NT2/D1 (cell line): ENCODE measurements around the gene KIF22.
"Not testable (repeated sequence)": the region's sequence is repeated elsewhere in the genome, so short reads cannot be mapped to it uniquely, and the experiment has no call there.

Experiments
- DNase-seq: peaks from one replicate; pipeline ENCODE4 v3.0.0-alpha.2; 2011; ENCODE audit warnings: low read depth, low spot score
- H3K27me3 ChIP-seq: 2 replicates; pipeline ENCODE4 v1.6.0; 2011; ENCODE audit warnings: mild to moderate bottlenecking; ENCODE audit not compliant: insufficient read length, insufficient read depth
- H3K36me3 ChIP-seq: 2 replicates; pipeline ENCODE4 v1.6.1; 2011; ENCODE audit warnings: mild to moderate bottlenecking, low read length, mixed read lengths; ENCODE audit not compliant: insufficient read depth, insufficient read length
- H3K4me1 ChIP-seq: 2 replicates; pipeline ENCODE4 v1.5.1; 2011; ENCODE audit not compliant: insufficient read depth, insufficient read length
- H3K4me3 ChIP-seq: 2 replicates; pipeline ENCODE4 v1.5.1; 2011; ENCODE audit warnings: low read depth; ENCODE audit not compliant: insufficient read length
- H3K9ac ChIP-seq: 2 replicates; pipeline ENCODE4 v1.6.0; 2011; ENCODE audit warnings: low read depth; ENCODE audit not compliant: insufficient read length
- H3K9me3 ChIP-seq: 2 replicates; pipeline ENCODE4 v1.5.1; 2011; ENCODE audit warnings: mild to moderate bottlenecking, low read length; ENCODE audit not compliant: insufficient read depth
- SUZ12 ChIP-seq: IDR thresholded peaks from 2 replicates; pipeline ENCODE4 v1.6.1; 2011; ENCODE audit not compliant: insufficient read length, insufficient read depth; ENCODE audit errors: extremely low read depth
- YY1 ChIP-seq: IDR thresholded peaks from 2 replicates; pipeline ENCODE4 v1.6.1; 2011; ENCODE audit not compliant: insufficient read length, insufficient read depth
- ZNF274 ChIP-seq: IDR thresholded peaks from 2 replicates; pipeline ENCODE4 v1.6.1; 2011; ENCODE audit warnings: mild to moderate bottlenecking, low read depth, low read length

Gene KIF22

GRCh38 chr16:29774730-29775129, 15.8 kb upstream of the KIF22 start:
- no peak overlapping the region for H3K4me3 ChIP-seq
- H3K4me1 ChIP-seq, result peaks cover 3% of the 10 kb centered on the region
- no peaks in the 10 kb centered on the region for H3K36me3 ChIP-seq
- peaks cover 3% of the 10 kb centered on the region for H3K27me3 ChIP-seq
- no peak for DNase-seq
- H3K9ac ChIP-seq, result no peak overlapping the region
- TF ChIP-seq YY1, result no peak
- TF ChIP-seq SUZ12, result no peak
- no peak for TF ChIP-seq ZNF274
- no peaks in the 10 kb centered on the region for H3K9me3 ChIP-seq

GRCh38 chr16:29775742-29776408, 14.7 kb upstream of the KIF22 start:
- Histone ChIP-seq H3K9ac (no peak overlapping the region), H3K4me1 (peaks cover 3% of the 10 kb centered on the region), H3K36me3 (no peaks in the 10 kb centered on the region), H3K4me3 (no peak overlapping the region), H3K27me3 (peaks cover 5% of the 10 kb centered on the region), H3K9me3 (no peaks in the 10 kb centered on the region)
- DNase-seq, result no peak
- TF ChIP-seq YY1, result no peak

- H3K9ac ChIP-seq, result no peak within 1 kb of the TSS
- H3K4me1 ChIP-seq, result peaks cover 3% of the 10 kb centered on the region
- DNase-seq, result no peak
- H3K36me3 ChIP-seq, result no peaks in the 10 kb centered on the region
- H3K27me3 ChIP-seq, result peaks cover 10% of the 10 kb centered on the region
- TF ChIP-seq ZNF274 (no peak), SUZ12 (no peak), YY1 (no peak)
- H3K9me3 ChIP-seq, result no peaks in the 10 kb centered on the region
- no peak within 1 kb of the TSS for H3K4me3 ChIP-seq
Observed at GRCh38 chr16:29777576-29778350, 12.8 kb upstream of the KIF22 start, which contains the start of gene ZG16. Gene ZG16, plus strand, starts transcription at chr16:29778256. Its CDS starts 1,011 bp downstream, at chr16:29779267.

GRCh38 chr16:29779474-29779873, 11.1 kb upstream of the KIF22 start:
- Histone ChIP-seq H3K4me1 (peaks cover 7% of the 10 kb centered on the region), H3K9ac (no peak overlapping the region), H3K27me3 (peaks cover 10% of the 10 kb centered on the region), H3K4me3 (no peak overlapping the region), H3K9me3 (no peaks in the 10 kb centered on the region), H3K36me3 (no peaks in the 10 kb centered on the region)
- TF ChIP-seq YY1 (no peak), ZNF274 (no peak), SUZ12 (no peak)
- DNase-seq, result no peak

GRCh38 chr16:29783094-29783953, 7.2 kb upstream of the KIF22 start:
- not testable (repeated sequence) for DNase-seq, H3K9me3 ChIP-seq, H3K4me3 ChIP-seq, H3K36me3 ChIP-seq, H3K9ac ChIP-seq, H3K4me1 ChIP-seq
- H3K27me3 ChIP-seq, result peaks cover 13% of the 10 kb centered on the region

GRCh38 chr16:29784157-29784556, 6.4 kb upstream of the KIF22 start:
- DNase-seq, result no peak
- Histone ChIP-seq H3K36me3 (no peaks in the 10 kb centered on the region), H3K9ac (no peak overlapping the region), H3K4me1 (peaks cover 8% of the 10 kb centered on the region), H3K27me3 (peaks cover 10% of the 10 kb centered on the region), H3K9me3 (no peaks in the 10 kb centered on the region), H3K4me3 (no peak overlapping the region)
- TF ChIP-seq YY1 (no peak), ZNF274 (no peak)

GRCh38 chr16:29784901-29785500, 5.5 kb upstream of the KIF22 start:
- no peaks in the 10 kb centered on the region for H3K36me3 ChIP-seq
- H3K9ac ChIP-seq, result peak overlapping the region; percentile 51
- H3K9me3 ChIP-seq, result no peaks in the 10 kb centered on the region
- peaks cover 10% of the 10 kb centered on the region for H3K27me3 ChIP-seq
- peaks cover 6% of the 10 kb centered on the region for H3K4me1 ChIP-seq
- TF ChIP-seq YY1 (peak; percentile 34), SUZ12 (no peak)
- no peak overlapping the region for H3K4me3 ChIP-seq
- peak; percentile 74 for DNase-seq

GRCh38 chr16:29787155-29787554, 3.4 kb upstream of the KIF22 start:
- not testable (repeated sequence) for H3K27me3 ChIP-seq, H3K9me3 ChIP-seq, H3K4me1 ChIP-seq, DNase-seq, H3K9ac ChIP-seq, H3K36me3 ChIP-seq, H3K4me3 ChIP-seq
